ENCODE results near the gene SCAMP2.

SCAMP2 gene

GRCh38 chr15:74837482-74838136, 35.6 kb downstream of the SCAMP2 start:
- DNase-seq, result no peak

- no peak for DNase-seq
These were observed 36.3 kb downstream of the SCAMP2 start for GRCh38 chr15:74836846-74837245.

DNA sequence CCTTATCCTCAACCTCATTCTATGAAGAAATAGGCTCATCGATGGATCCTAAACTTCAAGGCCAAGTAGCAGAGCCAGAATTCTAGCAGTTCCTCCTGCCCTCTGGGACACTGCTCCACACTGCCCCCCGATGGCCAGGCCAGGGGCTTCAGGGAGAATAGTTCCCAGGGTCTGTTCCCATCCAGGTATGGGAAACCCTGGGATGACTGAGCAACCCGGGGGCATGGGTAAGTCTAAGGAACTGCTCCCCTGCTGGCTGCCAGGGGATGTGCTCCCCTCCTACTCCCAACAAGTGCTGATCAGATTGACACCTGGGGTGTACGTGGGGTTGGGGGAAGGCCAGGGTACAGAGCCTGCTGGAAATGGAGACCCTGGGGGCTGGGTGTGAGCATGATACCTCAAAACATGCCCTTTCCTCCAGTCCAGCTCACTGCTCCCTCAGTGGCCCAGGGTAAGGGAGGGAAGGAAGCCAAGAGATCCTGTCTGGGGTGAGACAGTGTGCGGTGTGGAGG, 37.8 kb downstream of the SCAMP2 start:
- DNase-seq, result peak; percentile 64

GRCh38 chr15:74833376-74834107, 39.6 kb downstream of the SCAMP2 start:
- DNase-seq, result no peak

GRCh38 chr15:74832826-74833225, 40.3 kb downstream of the SCAMP2 start:
- DNase-seq, result no peak

GRCh38 chr15:74831813-74832495, 41.2 kb downstream of the SCAMP2 start:
- no peak for DNase-seq

GRCh38 chr15:74830868-74831267, 42.3 kb downstream of the SCAMP2 start:
- no peak for DNase-seq

DNA sequence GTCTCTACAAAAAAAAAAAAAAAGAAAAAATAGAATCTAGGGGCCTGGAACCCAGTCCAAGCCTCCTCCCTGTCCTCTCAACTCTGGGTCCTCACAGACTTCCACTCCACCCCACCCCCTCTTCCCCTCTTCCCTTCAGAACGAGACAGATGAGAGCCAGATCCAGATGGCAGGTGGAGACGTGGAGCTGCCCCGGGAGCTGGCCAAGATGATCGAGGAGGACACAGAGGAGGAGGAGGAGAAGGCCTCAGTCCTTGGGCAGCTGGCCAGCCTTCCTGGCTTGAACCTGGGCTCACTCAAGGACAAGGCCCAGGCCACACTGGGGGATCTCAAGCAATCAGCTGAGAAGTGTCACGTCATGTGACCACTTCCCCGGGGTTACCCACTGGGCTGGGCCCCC, 43.2 kb downstream of the SCAMP2 start:
- DNase-seq, result no peak

GRCh38 chr15:74829486-74829885, 43.7 kb downstream of the SCAMP2 start:
- no peak for DNase-seq

DNA sequence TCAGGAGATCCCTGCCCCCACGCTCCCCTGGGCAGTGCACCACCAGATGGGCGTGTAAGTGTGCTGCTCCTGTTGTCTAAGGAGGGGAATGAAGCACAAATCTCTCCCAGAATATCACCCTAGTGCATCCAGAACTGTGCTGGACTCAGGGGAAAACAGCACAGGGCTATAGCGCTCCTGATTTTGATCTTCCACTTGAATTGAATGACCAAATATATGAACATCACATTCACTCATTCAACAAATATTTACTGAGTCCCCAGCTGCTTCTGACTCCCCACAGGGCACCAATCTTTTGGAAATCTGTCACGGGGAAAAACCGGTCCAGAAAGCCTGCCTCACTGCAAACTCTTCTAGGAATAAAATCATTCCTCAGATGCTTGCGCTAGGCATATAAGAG, 44.3 kb downstream of the SCAMP2 start:
- no peak for DNase-seq

DNA sequence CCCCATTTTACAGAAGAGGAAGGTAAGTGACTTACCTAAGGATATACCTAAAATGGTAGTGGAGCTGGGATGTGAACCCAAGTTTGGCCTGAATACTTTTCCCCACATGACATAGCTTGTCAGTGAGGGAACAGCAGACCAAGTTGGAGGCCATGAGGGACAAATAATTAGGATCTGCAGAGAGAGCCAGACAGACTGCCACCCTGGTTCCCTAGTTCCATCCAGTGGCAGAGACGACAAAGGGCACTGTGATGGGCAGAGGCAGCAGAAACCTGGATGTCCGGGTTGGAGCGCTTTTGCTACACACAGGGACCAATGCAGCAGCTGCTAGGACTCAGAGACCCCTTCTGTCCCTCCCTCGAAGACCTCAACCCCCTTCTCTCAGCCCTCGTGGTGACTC, 45.6 kb downstream of the SCAMP2 start:
- no peak for DNase-seq

DNA sequence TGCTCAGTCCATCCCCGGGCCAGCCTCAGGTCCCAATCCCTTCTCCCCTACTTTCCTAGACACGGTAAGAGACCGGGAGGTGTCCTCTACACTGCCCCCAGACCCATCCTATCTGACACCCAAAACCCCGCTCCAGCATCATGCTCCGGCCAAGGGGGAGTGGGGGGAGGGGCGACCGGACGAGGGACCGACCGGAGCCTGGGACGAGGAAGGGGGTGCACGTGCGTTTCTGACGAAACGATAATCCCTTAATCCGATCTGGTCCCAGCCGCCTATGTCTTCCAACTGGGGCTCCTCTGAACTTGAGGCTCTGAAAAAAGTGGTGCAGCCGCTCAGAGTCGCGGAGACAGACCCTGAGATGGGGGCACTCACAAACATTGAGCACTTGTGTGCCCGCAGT, 46.2 kb downstream of the SCAMP2 start:
- DNase-seq, result no peak

- peak; percentile 51 for DNase-seq
These were observed 46.8 kb downstream of the SCAMP2 start, which contains the start of gene CPLX3 for GRCh38 chr15:74826364-74826819. TSS of gene CPLX3 (plus strand) at chr15:74826627. CDS start at chr15:74826704, 77 bp downstream.

- no peak for DNase-seq
These were observed 47.3 kb downstream of the SCAMP2 start for GRCh38 chr15:74825866-74826265.

- no peak for DNase-seq
These were observed 48.2 kb downstream of the SCAMP2 start for GRCh38 chr15:74824976-74825375.

DNA sequence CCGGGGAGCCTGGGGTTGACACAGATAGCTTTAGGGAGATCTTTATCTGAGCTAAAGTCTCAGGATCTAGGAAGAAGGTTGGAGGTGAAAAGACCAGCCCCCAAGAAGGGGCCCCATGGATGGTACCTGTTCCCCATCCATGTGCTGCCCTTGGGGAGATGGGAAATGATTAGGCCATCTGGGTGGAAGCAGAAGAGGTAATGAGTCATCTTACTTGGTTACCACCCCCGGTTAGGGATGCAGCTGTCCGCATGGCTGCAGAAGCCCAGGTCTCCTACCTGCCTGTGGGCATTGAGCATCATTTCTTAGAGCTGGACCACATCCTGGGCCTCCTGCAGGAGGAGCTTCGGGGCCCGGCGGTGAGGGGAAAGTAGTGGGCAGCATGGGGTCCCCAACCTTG, 49.8 kb downstream of the SCAMP2 start:
- DNase-seq, result no peak

GRCh38 chr15:74822233-74822632, 50.9 kb downstream of the SCAMP2 start:
- DNase-seq, result no peak

DNA sequence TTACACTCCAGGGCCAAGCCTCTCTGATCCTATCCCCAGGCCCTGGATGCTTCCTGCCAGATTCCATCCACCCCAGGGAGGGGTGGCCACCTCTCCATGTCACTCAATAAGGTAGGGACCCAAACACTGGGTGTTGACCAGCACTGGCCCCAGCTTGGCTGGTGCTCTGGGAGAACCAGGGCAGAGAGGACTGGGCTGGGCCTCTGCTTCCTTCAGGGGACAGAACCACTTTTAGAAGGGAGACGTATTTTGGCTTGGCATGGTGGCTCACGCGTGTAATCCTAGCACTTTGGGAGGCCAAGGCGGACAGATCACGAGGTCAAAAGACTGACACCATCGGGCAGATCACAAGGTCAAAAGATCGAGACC, 51.4 kb downstream of the SCAMP2 start:
- no peak for DNase-seq

DNA sequence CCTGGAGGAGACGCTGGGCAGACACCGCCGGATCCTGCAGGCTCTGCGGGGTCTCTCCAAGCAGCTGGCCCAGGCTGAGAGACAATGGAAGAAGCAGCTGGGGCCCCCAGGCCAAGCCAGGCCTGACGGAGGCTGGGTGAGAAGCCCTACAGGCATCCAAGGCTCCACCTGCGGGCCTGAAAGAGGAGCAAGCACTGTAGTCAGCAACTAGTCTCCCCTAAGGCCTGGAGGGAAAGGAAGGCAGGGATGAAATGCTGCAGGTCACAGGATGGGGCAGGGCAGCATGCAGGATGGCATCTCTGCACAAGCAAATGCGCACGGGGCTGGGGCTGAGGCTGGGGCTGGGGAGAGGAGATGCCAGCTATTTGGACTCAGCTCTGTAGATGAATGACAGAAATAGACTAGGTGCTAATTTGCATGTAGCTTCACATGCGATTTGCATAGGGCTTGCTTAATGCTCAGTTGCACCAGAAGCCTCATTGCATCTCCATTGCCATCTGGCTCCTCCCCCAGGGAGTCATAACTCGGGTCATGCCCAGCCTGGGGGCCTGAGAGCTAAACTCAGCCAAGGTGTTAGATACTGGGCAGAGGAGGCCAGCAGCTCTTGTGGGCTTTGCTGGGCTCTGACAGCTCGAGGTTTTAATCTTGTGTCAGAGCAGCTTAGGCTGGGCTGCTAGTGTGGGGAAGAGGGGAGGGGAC, 51.9 kb downstream of the SCAMP2 start:
- DNase-seq, result no peak

GRCh38 chr15:74820056-74820455, 53.1 kb downstream of the SCAMP2 start:
- no peak for DNase-seq

DNA sequence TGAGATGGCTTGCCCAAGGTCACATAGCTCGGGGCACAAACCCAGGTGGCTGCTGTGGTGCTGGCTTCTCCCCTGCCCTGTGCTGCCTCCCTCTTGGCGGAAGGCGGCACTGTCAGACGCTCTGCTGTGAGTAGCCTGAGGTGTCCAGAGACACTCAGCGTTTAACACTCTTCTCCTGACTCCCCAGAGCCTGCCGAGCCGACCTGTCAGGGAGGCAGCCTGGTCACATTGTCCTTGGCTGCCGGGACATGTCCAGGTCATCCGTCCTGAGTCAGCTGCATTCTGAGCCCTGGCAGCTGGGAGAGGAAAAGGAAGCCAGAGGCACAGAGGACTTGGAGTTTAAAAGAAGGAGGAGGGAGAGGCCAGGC, 55.8 kb downstream of the SCAMP2 start:
- no peak for DNase-seq

- no peak for DNase-seq
These were observed 56.4 kb downstream of the SCAMP2 start for GRCh38 chr15:74816624-74817369.

All from CD4-positive, alpha-beta T cell treated with Interleukin-6 for 4 hours (primary cell).